HepG2 (cell line): ENCODE measurements around the gene SRC. TPM values are rescaled to one million over a fixed set of nuclear protein-coding genes. Genes with fewer than 3 reads are reported as not detected.

ENCODE experiments used
- AHDC1 ChIP-seq: sonication (generic); formaldehyde crosslinking; IDR thresholded peaks from 2 replicates; pipeline ENCODE4 v1.5.1; 2020; ENCODE audit warnings: mild to moderate bottlenecking, missing genetic modification reagents, borderline replicate concordance
- ATF6 ChIP-seq: sonication (generic); formaldehyde crosslinking; conservative IDR thresholded peaks from 2 replicates; pipeline ENCODE4 v1.4.0; 2020; ENCODE audit warnings: missing genetic modification reagents
- FOXA1 ChIP-seq, 2 experiments: fragments of 450-650 bp in 1 of 2; sonication (generic) in 1 of 2; formaldehyde crosslinking in 1 of 2; IDR thresholded peaks; 2 replicates each; pipeline versions ENCODE4 v1.4.0 to v1.6.1; 2016 to 2020; ENCODE audit warnings: missing genetic modification reagents in 1 of 2
- HDAC6 ChIP-seq: fragments of 200-600 bp; sonication (generic); IDR thresholded peaks from 2 replicates; pipeline ENCODE4 v1.7.0; 2017; ENCODE audit warnings: mild to moderate bottlenecking, antibody characterized with exemption, low read length, low read depth
- HNRNPLL ChIP-seq: fragments of 200-400 bp; formaldehyde crosslinking; IDR thresholded peaks from 2 replicates; pipeline ENCODE4 v1.6.1; 2017; ENCODE audit warnings: mild to moderate bottlenecking, low read depth, low read length; ENCODE audit not compliant: poor library complexity, severe bottlenecking
- ISL2 ChIP-seq: sonication (generic); formaldehyde crosslinking; IDR thresholded peaks from 2 replicates; pipeline ENCODE4 v1.5.0; 2020; ENCODE audit warnings: missing genetic modification reagents
- REST ChIP-seq, 2 experiments: IDR thresholded peaks; 2 replicates each; pipeline ENCODE4 v1.6.1; 2011 to 2012; ENCODE audit warnings: low read length in 2 of 2, borderline replicate concordance in 1 of 2, low read depth in 1 of 2, mild to moderate bottlenecking in 1 of 2, moderate library complexity in 1 of 2
- SAFB2 ChIP-seq: sonication (generic); formaldehyde crosslinking; IDR thresholded peaks from 2 replicates; pipeline ENCODE4 v1.5.1; 2020; ENCODE audit warnings: missing genetic modification reagents, low read depth, mild to moderate bottlenecking, borderline replicate concordance
- SOX5 ChIP-seq: IDR thresholded peaks from 2 replicates; pipeline ENCODE4 v1.6.1; 2016; ENCODE audit warnings: borderline replicate concordance
- SRF ChIP-seq: IDR thresholded peaks from 2 replicates; pipeline ENCODE4 v1.6.1; 2011; ENCODE audit warnings: mild to moderate bottlenecking, low read depth, low read length, moderate library complexity
- YEATS2 ChIP-seq: sonication (generic); formaldehyde crosslinking; IDR thresholded peaks from 2 replicates; pipeline ENCODE4 v1.4.0; 2020; ENCODE audit warnings: missing genetic modification reagents, borderline replicate concordance
- YY1 ChIP-seq: IDR thresholded peaks from 2 replicates; pipeline ENCODE4 v1.6.1; 2011; ENCODE audit warnings: low read length, low read depth, moderate library complexity, mild to moderate bottlenecking; ENCODE audit not compliant: insufficient read depth, insufficient replicate concordance
- ZFY ChIP-seq: sonication (generic); formaldehyde crosslinking; IDR thresholded peaks from 2 replicates; pipeline ENCODE4 v1.4.0; 2020; ENCODE audit warnings: missing genetic modification reagents
- ZNF354B ChIP-seq: sonication (generic); formaldehyde crosslinking; IDR thresholded peaks from 2 replicates; pipeline ENCODE4 v1.8.0; 2022; ENCODE audit warnings: mild to moderate bottlenecking, missing genetic modification reagents
- ZNF563 ChIP-seq: sonication (generic); formaldehyde crosslinking; IDR thresholded peaks from 2 replicates; pipeline ENCODE4 v1.8.0; 2022; ENCODE audit warnings: mild to moderate bottlenecking, moderate library complexity, missing genetic modification reagents
- ZNF75D ChIP-seq: sonication (generic); formaldehyde crosslinking; IDR thresholded peaks from 2 replicates; pipeline ENCODE4 v1.8.1; 2023; ENCODE audit warnings: missing genetic modification reagents, mild to moderate bottlenecking, borderline replicate concordance
- ZSCAN29 ChIP-seq: sonication (generic); formaldehyde crosslinking; conservative IDR thresholded peaks from 2 replicates; pipeline ENCODE4 v1.4.0; 2020; ENCODE audit warnings: mild to moderate bottlenecking, missing genetic modification reagents
- polyA plus RNA-seq, 8 experiments: library from polyadenylated mRNA; depleted of rRNA in 3 of 8; stranded (reverse) in 7 of 8; unstranded in 1 of 8; fragments of >200 nt; fragmentation: Illumina TruSeq in 4 of 8; extraction: Trizol in 4 of 8; gene quantifications; 2 replicates each; pipeline versions ENCODE4 v1.2.1 to v1.2.3, GENCODE V29; 2011 to 2016; ENCODE audit warnings: low read depth in 4 of 8, missing spikeins in 1 of 8, mixed read lengths in 1 of 8; ENCODE audit not compliant: insufficient read depth in 1 of 8
- total RNA-seq, 5 experiments: library from RNA; depleted of rRNA; stranded (reverse); fragments of >200 nt; fragmentation: Illumina TruSeq; extraction: Trizol; gene quantifications; 2 replicates each; pipeline ENCODE4 v1.2.3, GENCODE V29; 2016; ENCODE audit warnings: low read depth in 1 of 5

The SRC gene
- total and polyA plus RNA-seq, 2 of the 13 experiments (the other 11 are each of a cell fraction or from before 2014, with no cell fraction given) = 54.7 to 192 TPM

DNA sequence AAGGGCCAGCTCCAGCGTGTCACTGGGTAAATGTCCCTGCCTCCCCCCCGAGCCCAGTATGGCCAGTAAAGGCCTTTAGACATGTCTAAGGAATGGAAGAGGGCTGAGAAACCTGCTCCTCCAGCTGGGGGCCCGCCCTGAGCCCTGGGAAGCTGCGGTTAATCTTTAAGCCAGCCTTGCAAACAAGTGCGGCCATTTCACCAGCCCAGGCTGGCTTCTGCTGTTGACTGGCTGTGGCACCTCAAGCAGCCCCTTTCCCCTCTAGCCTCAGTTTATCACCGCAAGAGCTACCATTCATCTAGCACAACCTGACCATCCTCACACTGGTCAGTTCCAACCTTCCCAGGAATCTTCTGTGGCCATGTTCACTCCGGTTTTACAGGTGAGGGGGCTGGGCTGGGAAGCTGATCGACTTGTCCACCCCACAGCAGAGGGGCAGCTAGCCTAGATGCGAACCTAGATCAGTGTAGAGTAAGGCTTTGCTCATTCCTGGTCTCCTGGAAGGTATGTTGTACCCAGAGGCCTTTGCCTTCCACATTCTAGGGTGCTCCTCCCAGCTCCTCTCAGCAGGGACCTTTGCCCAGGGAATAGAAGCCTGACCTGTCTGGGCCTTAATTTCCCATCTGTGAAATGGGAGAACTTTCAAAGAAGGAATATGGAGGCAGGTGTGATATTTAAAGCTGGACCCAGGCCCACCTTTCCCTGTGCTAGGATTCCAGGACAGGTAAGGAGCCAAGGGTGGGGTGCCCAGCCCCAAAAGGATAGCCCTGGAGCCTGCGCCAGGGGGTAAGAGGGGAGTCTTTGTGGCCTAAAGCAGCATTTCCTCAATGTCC, 1.2 kb upstream of the SRC start (continued):
- no peak for TF ChIP-seq ATF6 (CRISPR knock-in tag)
- TF ChIP-seq AHDC1 (CRISPR knock-in tag) = no peak; the same call in 1 of the 2 replicates
- 0 out of 2 replicates have a peak, but pooled peaks have one; percentile 85 for TF ChIP-seq SAFB2 (CRISPR knock-in tag)
- no peak for TF ChIP-seq REST (IDR thresholded peaks at IDR 0.05; ENCODE audit: borderline replicate concordance in 1 of 2, low read depth in 1 of 2, low read length in 2 of 2)
- TF ChIP-seq SOX5 (CRISPR knock-in tag) = peak; percentile 55
- peak; percentile 38 for TF ChIP-seq HNRNPLL
- TF ChIP-seq FOXA1 (IDR thresholded peaks at IDR 0.05) = no peak
- TF ChIP-seq FOXA1 (CRISPR knock-in tag; IDR thresholded peaks at IDR 0.05) = peak; percentile 74
- TF ChIP-seq ISL2 = no peak
- TF ChIP-seq YEATS2 (CRISPR knock-in tag) = peak; percentile 34; the same call in 1 of the 2 replicates
- TF ChIP-seq ZSCAN29 (CRISPR knock-in tag) = 0 out of 2 replicates have a peak, but pooled peaks have one; percentile 78
- no peak for TF ChIP-seq HDAC6
- peak; percentile 56 for TF ChIP-seq ZFY (CRISPR knock-in tag)
- TF ChIP-seq ZNF75D (CRISPR knock-in tag) = no peak
- peak; percentile 93 for TF ChIP-seq YY1
- TF ChIP-seq ZNF563 (CRISPR knock-in tag) = peak; percentile 87
- no peak for TF ChIP-seq SRF
- peak; percentile 89; the same call in 1 of the 2 replicates for TF ChIP-seq ZNF354B (CRISPR knock-in tag)
